Activated T-helper 1 cell treated with Interleukin-2 at 50 U/mL for 16 hours (primary cell): ENCODE data around the gene TRNP1.
A peak's percentile ranks its signal among the peaks of the same experiment; 100 is the strongest.
"Not testable (repeated sequence)": the region's sequence is repeated elsewhere in the genome, so short reads cannot be mapped to it uniquely, and the experiment has no call there.

Experiments
- DNase-seq: peaks from one replicate; pipeline ENCODE4 v3.0.0-alpha.2; 2020; ENCODE audit warnings: low read depth

Gene TRNP1

DNA sequence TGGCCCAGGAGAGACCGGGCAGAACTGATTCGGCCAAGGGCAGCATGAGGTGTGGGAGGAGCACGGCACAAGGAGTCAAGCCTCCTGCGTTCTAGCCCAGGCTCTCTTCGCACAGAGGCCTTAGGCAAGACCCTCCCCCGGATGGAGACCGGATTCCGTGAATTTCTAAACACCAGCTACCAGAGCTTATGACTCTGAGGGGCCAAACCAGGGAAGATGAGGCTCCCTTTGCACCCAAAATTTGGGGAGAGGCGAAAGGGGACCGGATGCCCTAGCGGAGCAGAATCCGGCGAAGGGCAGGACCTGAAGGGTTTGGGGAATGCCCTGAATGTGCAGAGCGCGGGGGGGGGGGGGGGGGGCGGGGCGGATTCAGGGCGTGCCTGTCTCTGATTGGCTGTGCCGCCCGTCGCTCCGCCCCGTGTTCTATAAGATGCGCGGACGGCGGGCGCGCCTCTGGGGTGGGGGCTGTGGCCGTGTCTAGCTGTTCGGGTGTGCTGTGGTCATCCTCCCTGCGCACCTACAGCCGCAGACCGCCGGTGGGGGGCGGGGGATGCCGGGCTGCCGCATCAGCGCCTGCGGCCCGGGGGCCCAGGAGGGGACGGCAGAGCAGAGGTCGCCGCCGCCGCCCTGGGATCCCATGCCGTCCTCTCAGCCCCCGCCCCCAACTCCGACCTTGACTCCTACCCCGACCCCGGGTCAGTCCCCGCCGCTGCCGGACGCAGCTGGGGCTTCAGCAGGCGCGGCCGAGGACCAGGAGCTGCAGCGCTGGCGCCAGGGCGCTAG, at the start of gene TRNP1:
TRNP1 (plus strand) TSS at position 456 of the 783 bp plus-strand sequence; CDS start at position 551, 95 bp downstream.
- DNase-seq = peak; percentile 35

DNA sequence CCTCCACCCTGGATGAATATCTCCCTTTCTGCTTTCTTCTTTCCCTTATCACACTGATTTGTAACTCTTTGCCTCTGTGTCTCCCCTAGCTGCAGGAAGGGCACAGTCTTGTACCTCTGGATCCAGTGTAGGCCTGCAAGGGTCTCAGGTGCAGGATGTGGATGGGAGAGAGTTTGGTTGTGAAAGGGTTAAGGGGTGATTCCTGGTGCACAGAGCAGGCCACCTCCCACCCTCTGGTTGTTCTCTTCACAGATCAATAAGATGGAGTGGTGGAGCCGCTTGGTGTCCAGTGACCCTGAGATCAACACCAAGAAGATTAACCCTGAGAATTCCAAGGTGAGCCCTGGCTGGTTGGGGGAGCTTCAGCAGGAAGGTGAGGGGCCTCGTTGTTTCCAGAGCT, 48.4 kb upstream of the TRNP1 start:
- no peak for DNase-seq

DNA sequence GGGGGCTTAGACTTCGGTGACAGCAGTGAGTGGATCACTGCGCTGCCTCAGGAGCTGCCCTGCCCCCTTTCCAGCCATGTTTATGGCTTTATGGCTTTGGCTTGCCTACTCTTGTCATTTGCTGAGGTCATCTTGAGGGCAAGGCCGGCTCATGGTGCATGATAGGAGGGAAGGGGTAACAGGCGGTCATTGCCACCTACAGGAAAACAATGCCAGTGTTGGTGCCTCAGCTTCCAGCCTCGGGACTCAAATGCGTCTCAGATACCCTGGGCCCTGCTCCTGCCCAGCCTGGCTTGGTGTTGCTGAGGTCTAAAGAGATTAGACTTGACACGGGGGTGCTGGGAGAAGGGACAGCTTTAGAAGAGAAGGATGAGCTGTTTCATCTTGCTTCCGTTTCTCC, 47.8 kb upstream of the TRNP1 start:
- no peak for DNase-seq

- DNase-seq = no peak
Observed at GRCh38 chr1:26946270-26946669, 47.2 kb upstream of the TRNP1 start.

GRCh38 chr1:26948725-26949057, 44.8 kb upstream of the TRNP1 start:
- DNase-seq = not testable (repeated sequence)

- DNase-seq = no peak
Observed at GRCh38 chr1:26949266-26949925, 44.1 kb upstream of the TRNP1 start.

DNA sequence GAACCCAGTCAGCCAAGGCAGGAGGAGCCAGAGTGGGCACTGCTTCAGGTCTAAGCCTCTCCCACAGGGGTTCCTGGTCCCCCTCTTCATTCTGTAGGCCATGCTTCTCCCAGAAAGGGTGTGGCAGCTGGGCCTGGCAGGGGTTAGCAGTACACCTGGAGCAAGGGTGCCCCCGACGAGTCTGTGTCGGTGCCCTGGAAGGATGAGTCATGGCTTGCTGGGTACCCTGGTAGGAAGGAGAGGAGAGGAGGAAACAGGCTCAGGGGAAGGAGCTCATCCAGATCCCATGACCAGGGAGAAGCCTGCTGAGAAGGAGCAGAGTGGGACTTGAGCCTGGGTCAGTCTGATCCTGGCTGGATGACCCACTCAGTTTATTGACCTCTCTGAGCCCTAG, 43.6 kb upstream of the TRNP1 start:
- DNase-seq = no peak

DNA sequence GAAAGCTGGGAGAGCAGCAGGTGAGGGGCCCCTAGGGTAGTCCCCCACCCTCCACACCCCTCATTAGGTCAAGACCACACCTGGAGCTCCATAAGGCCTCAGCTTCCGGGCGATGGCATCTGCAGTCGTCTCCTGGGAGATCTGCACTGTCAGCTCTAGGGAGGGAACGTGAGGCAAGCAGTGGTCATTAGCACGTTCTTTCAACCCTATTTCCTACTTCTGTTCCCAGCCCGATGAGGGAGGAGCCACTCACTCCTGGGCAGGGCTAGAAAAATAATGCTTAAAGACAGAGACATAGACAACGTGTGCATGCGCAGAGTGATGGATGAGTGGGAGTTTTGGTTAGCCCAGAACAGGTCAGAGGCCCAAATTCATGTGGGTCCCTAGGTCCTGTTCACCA, 42.9 kb upstream of the TRNP1 start:
- DNase-seq = no peak

DNA sequence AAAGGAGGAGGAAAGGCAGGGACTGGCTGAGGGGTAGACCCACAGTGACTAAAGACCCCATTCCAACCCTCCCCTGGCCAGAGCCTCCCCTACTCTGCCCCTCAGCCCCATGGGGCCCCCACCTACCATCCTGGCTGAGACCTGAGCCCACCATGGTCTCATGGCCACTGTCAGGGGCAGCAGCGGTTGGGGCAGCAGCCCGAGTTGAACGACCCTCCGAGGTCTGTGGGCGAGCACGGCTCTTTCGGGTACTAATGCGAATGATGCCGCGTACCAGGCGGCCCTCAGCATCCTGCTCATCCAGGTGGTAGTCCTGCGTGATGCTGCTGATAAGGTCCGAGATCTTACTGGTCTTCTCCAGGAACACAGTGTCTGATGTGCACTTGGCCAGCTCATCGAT, 42.3 kb upstream of the TRNP1 start:
- DNase-seq = no peak

- DNase-seq = no peak
Observed at GRCh38 chr1:26951821-26952497, 41.5 kb upstream of the TRNP1 start.

DNA sequence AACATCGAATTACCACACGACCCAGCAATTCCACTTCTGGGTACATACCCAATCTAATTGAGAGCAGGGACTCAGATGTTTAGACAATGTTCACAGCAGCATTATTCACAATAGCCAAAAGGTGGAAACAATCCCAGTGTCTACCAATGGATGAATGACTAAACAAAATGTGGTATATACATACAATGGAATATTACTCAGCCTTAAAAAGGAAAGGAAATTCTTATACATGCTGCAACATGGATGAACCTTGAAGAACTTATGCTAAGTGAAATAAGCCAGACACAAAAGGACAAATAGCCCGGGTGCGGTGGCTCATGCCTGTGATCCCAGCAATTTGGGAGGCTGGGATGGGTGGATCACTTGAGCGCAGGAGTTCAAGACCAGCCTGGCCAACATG, 40.1 kb upstream of the TRNP1 start:
- DNase-seq = no peak

DNA sequence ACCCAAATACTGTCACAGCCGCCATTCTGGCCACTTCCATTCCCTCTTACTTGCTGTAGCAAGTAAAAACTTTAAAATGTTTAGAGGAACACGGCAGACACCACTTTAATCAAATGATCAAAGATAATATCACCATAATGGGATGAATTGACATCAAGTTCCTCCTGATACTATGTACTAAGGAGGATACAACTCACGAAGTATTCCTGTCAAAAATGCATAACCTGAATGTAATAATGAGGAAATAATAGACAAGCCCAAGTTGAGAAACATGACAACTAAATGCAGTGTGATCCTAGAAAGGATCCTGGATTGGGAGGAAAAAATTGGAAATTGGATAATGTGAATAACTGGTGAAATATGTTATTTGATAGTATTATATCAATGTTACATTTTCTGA, 37.2 kb upstream of the TRNP1 start:
- no peak for DNase-seq

DNA sequence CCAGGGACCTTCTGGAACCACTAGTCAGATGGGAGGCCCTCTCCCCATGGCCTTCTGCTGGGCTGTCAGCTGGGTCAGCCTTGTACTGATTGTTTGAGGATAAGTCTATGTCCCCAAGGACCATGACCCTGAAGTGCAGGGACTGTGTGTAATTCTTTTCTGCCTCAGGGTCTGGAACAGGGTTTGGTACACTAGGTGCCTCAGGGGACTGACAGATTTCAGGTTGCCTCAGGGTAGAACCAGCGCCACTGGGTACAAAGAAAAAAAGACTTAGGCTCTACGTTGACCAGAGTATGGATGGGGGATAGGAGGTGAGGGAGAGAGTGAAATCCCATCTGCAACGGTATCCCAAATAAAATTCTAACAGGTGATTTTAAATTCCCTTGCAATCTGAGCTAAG, 36.2 kb upstream of the TRNP1 start:
- DNase-seq = no peak

- no peak for DNase-seq
Observed at GRCh38 chr1:26959270-26959669, 34.2 kb upstream of the TRNP1 start.

DNA sequence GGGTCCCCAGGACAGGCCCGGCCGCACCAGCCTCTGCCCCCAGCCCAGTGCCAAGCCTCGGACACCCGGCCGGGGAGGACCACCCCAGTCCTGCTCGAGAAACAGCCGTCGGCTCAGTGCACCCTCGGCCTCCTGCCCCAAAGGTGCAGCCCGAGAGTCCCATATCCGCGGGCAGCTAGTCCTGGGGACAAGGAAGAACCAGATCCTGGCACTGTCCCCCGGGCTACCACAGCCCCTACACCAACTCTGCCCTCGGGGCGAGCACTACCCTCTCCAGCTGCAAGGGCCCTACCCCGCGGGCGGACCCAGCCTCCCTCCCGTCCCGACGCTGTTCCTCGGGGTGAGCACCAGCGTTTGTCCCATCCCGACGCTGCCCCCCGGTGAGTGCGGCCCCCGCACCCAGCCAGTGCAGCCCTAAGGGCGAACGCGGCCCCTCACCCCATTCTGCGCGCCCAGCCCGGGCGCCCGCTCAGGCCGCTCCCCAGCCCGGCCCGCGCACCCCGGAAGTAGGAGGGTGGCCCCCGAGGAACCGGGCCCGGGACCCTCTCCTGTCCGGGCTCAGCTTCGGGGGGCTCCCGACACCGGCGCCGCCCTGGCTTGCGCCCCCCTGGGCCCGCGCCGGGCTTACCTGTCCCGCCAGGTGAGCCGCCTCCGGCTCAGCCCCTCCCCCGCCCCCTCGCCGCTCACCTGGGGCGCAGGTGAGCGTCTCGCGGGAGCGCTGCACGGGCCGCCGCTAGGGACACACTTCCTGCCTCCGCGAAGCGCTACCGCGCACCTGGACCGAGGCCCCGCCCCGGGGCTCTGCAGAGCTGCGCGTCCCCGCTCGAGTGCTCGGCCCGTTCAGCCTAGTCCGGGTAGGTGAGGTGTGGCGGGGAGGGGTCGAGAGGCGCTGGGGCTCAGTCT, 33.5 kb upstream of the TRNP1 start, which contains the start of gene KDF1:
KDF1 (minus strand) TSS at position 747 of the 903 bp plus-strand sequence. CDS start 8,088 bp downstream, outside the sequence.
- peak; percentile 50 for DNase-seq

GRCh38 chr1:26960625-26960966, 32.9 kb upstream of the TRNP1 start:
- no peak for DNase-seq

GRCh38 chr1:26961826-26962225, 31.7 kb upstream of the TRNP1 start:
- DNase-seq = no peak

GRCh38 chr1:26965213-26965612, 28.3 kb upstream of the TRNP1 start:
- DNase-seq = no peak

DNA sequence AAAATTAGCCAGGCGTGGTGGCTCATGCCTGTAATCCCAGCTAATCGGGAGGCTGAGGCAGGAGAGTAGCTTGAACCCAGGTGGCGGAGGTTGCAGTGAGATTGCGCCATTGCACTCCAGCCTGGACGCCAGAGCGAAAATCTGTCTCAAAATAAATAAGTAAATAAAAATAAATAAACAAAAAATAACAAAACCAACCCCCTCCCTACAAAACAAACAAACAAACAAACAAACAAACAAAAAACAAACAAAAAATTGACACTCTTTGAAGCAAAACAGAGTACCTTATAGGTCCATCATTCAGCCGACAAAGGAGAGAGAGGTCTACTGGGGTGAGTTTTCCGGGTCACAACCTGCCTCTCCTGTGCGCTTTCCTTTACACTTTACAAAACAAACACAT, 27.9 kb upstream of the TRNP1 start:
- DNase-seq = no peak

GRCh38 chr1:26970810-26971209, 22.7 kb upstream of the TRNP1 start:
- DNase-seq = no peak

DNA sequence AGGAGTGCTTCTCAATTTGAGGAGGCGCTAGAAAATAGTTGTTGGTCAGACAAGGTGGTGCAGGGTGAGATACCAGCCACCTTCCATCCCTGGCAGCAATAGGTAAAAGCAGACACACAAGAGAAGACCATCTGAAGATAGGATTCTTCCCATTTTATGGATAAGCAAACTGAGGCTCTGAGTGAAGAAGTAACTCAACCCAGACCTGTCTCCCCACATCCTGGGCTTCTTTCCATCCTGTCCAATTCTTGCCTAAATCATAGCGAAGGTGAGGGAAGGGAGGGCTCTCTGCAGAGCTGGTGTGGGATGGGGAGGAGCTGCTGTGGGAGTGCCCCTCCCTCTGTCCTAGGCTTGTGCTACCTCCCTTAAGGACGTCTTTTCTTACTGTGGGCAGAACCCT, 21.9 kb upstream of the TRNP1 start:
- DNase-seq = no peak

GRCh38 chr1:26972390-26972789, 21.1 kb upstream of the TRNP1 start:
- DNase-seq = no peak
